SK-N-SH treated with all-trans-retinoic acid at 6 μM for 48 hours (cell line): ENCODE results near the gene CGB3.
"Not testable (repeated sequence)": the region's sequence is repeated elsewhere in the genome, so short reads cannot be mapped to it uniquely, and the experiment has no call there.

ENCODE experiments used
- BACH2 ChIP-seq: fragments of 250-450 bp; sonication (Bioruptor Pico); IDR thresholded peaks from 2 replicates; pipeline ENCODE4 v1.9.0; 2021; ENCODE audit warnings: mild to moderate bottlenecking, borderline replicate concordance
- TF ChIP-seq, protein P1 (sequence below): fragments of 250-450 bp; sonication (Bioruptor Pico); IDR thresholded peaks from 2 replicates; pipeline ENCODE4 v1.8.0; 2020; ENCODE audit warnings: mild to moderate bottlenecking, moderate library complexity, borderline replicate concordance

DNA sequence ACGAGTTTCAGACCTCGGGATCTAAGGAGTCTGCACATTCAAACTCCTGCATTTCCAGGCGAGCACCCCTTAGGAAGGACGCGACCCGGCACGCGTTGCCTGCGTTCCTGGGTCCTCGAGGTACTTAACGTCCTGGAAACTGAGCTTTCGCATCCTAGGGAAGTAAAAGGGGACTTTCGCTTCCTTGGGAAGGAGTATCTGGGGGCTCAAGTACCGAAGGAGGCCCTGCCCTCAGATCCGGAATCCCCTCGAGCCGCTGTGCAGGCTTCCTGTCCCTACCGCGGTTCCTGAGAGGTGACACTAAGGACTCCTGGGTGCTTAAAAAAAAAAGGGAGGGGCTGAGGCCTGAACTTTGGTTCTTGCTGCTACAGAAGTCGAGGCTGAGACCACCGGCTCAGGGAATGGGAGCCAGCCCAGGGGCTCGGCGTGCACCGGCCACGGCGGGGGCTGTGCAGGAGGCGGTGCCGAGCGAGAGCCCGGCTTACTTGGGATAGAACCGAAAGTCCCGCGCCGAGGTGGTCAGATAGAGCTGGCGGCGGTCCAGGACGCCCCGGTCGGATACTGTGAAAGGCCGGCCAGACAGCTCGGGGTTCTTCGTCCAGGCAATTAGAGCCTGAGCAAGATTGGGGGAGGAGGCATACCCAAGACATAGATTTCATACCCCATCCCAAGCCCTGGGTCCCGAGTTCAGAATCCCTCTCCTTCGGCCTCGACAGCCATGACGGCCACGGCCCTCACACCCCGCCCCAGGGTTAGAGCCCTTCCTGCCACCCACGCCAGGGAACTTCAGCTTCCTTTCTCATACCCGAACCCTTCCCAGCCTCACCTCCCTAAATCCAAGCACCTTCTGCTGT, 5.5 kb downstream of the CGB3 start:
- TF ChIP-seq, protein P1, sequence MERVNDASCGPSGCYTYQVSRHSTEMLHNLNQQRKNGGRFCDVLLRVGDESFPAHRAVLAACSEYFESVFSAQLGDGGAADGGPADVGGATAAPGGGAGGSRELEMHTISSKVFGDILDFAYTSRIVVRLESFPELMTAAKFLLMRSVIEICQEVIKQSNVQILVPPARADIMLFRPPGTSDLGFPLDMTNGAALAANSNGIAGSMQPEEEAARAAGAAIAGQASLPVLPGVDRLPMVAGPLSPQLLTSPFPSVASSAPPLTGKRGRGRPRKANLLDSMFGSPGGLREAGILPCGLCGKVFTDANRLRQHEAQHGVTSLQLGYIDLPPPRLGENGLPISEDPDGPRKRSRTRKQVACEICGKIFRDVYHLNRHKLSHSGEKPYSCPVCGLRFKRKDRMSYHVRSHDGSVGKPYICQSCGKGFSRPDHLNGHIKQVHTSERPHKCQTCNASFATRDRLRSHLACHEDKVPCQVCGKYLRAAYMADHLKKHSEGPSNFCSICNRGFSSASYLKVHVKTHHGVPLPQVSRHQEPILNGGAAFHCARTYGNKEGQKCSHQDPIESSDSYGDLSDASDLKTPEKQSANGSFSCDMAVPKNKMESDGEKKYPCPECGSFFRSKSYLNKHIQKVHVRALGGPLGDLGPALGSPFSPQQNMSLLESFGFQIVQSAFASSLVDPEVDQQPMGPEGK, result not testable (repeated sequence)
- TF ChIP-seq BACH2 (CRISPR knock-in tag), result not testable (repeated sequence)
